Heart left ventricle (tissue), 13 donors: ENCODE data around the gene TMEM181.

Source experiments
- POLR2A ChIP-seq, 2 donors: fragments of 450-650 bp; IDR thresholded peaks; one replicate each; pipeline ENCODE4 v1.6.1; 2017; ENCODE audit warnings: antibody characterized with exemption in 2 of 2, mild to moderate bottlenecking in 2 of 2, moderate library complexity in 2 of 2
- TF ChIP-seq, protein P1 (sequence below), 12 donors: fragments of 200-600 bp; sonication (generic) in 4 of 12; IDR thresholded peaks; one replicate each; pipeline versions ENCODE4 v1.5.0 to v1.8.0; 2018 to 2022; ENCODE audit warnings: antibody characterized with exemption in 12 of 12, mild to moderate bottlenecking in 5 of 12
- donor health status: ischemic (EF 13 %, LVEDD 7.1; RV severe dilation, severe dysfunction).
- donor health status: DM: no; HTN: yes; CAD: no.
- donor health status: DM: no; HTN: no; CAD: no.
- donor health status: ischemic (EF 25% LVEDD 6.9; RV normal size, moderate dysfunction).
- donor health status: ischemic (EF 25% LVEDD 5.7; RV mildly dilated, moderate dysfunction).
- donor health status: ischemic (EF 35%, LVEDD 5.7; RV mildly dilated, moderate dysfunction).
- donor health status: nonischemic (EF 11% LVEDD 7.7; RV severe dilation, severe dysfunction).
- donor health status: DM: yes; HTN: yes; CAD: no.
- donor health status: PGD.
- donor health status: ischemic (EF 29% LVEDD 5.4; RV normal size, mild dysfunction).
- donor health status: nonischemic (EF 23%, LVEDD 6.1; RV moderate dilation, normal function).

DNA sequence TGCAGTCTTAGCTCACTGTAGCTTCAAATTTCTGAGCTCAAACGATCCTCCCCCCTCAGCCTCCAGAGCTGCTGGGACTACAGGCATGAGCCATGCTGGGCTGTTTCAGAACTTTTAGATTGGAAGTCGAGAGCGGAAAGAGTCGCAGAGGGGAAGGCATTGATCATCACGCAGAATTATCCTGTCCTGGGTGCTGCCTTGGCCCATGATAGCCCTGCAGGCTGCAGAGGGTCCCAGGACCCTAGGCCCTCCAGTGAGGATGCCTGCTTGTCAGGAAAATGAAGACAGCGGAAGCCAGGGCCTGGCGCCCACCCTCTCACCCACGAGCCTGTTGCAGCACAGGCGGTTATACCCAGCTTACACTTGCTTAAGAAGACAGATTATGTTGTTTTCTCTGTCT lies 9.1 kb downstream of the TMEM181 start:
- TF ChIP-seq, protein P1, sequence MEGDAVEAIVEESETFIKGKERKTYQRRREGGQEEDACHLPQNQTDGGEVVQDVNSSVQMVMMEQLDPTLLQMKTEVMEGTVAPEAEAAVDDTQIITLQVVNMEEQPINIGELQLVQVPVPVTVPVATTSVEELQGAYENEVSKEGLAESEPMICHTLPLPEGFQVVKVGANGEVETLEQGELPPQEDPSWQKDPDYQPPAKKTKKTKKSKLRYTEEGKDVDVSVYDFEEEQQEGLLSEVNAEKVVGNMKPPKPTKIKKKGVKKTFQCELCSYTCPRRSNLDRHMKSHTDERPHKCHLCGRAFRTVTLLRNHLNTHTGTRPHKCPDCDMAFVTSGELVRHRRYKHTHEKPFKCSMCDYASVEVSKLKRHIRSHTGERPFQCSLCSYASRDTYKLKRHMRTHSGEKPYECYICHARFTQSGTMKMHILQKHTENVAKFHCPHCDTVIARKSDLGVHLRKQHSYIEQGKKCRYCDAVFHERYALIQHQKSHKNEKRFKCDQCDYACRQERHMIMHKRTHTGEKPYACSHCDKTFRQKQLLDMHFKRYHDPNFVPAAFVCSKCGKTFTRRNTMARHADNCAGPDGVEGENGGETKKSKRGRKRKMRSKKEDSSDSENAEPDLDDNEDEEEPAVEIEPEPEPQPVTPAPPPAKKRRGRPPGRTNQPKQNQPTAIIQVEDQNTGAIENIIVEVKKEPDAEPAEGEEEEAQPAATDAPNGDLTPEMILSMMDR (IDR thresholded peaks at IDR 0.05), result no peak
- no peak for TF ChIP-seq POLR2A (IDR thresholded peaks at IDR 0.05)
